Chondrocyte (in vitro differentiated cells): ENCODE measurements around the gene ZNF225. TPM values are rescaled to one million over a fixed set of nuclear protein-coding genes. Genes with fewer than 3 reads are reported as not detected.

ENCODE experiments used
- DNase-seq: peaks from one replicate; pipeline ENCODE4 v3.0.0; 2021; ENCODE audit warnings: mixed read lengths, low spot score
- H3K27ac Mint-ChIP-seq: one replicate; pipeline ENCODE4 v1.8.0; 2021; ENCODE audit warnings: mild to moderate bottlenecking, moderate library complexity, mixed read lengths; ENCODE audit not compliant: unreplicated experiment
- H3K27me3 Mint-ChIP-seq: 2 replicates; pipeline ENCODE4 v1.8.0; 2021; ENCODE audit warnings: low read depth, mixed read lengths
- H3K36me3 Mint-ChIP-seq: 2 replicates; pipeline ENCODE4 v1.8.0; 2021; ENCODE audit warnings: low read depth, mixed read lengths
- H3K4me1 Mint-ChIP-seq: 2 replicates; pipeline ENCODE4 v1.8.0; 2021; ENCODE audit warnings: low read depth, mild to moderate bottlenecking, mixed read lengths
- H3K4me3 Mint-ChIP-seq: one replicate; pipeline ENCODE4 v1.8.0; 2021; ENCODE audit warnings: mild to moderate bottlenecking, moderate library complexity, mixed read lengths; ENCODE audit not compliant: unreplicated experiment
- H3K9me3 Mint-ChIP-seq: 2 replicates; pipeline ENCODE4 v1.8.0; 2021; ENCODE audit warnings: low read depth, mixed read lengths
- CTCF ChIP-seq: fragments of 200-600 bp; sonication (generic); IDR thresholded peaks from 2 replicates; pipeline ENCODE4 v1.5.0; 2021; ENCODE audit warnings: antibody characterized with exemption, mild to moderate bottlenecking, moderate library complexity
- total RNA-seq: library from RNA; stranded (reverse); gene quantifications from 3 replicates; pipeline ENCODE4 v1.2.1, GENCODE V29; 2021

Gene ZNF225
- total RNA-seq, 1 donor from 2014 or later, result 5.2 TPM

GRCh38 chr19:44182145-44182544, 68.9 kb downstream of the ZNF225 start:
- peaks cover 42% of the 10 kb centered on the region for H3K9me3 Mint-ChIP-seq
- H3K4me3 Mint-ChIP-seq, result no peak overlapping the region
- no peaks in the 10 kb centered on the region for H3K27me3 Mint-ChIP-seq
- no peak for DNase-seq
- H3K36me3 Mint-ChIP-seq, result peaks cover 10% of the 10 kb centered on the region
- TF ChIP-seq CTCF, result no peak
- no peaks in the 10 kb centered on the region for H3K4me1 Mint-ChIP-seq
- H3K27ac Mint-ChIP-seq, result no peak overlapping the region

Other genes starting within 250 kb of the ZNF225 start
- 5.1 to 9.4 TPM (median 6.1 TPM) in 3 replicates for gene ZNF404, start 229.4 kb upstream of the ZNF225 start, total RNA-seq
- 14.4 to 18.8 TPM (median 15.5 TPM) in 3 replicates for gene ZNF45, start 178.1 kb upstream of the ZNF225 start, total RNA-seq
- 7.9 to 9.2 TPM (median 8.7 TPM) in 3 replicates for gene ZNF221, start 162.2 kb upstream of the ZNF225 start, total RNA-seq
- gene ZNF155, start 129.2 kb upstream of the ZNF225 start, total RNA-seq, result 6.6 to 9.9 TPM (median 9.3 TPM) in 3 replicates
- gene ZNF230, start 110.4 kb upstream of the ZNF225 start, total RNA-seq, result 2.2 to 3.9 TPM (median 3.3 TPM) in 3 replicates
- gene ZNF222, start 88.0 kb upstream of the ZNF225 start, total RNA-seq, result 5.8 to 8.5 TPM (median 6.3 TPM) in 3 replicates
- 2.5 to 6.5 TPM (median 5.2 TPM) in 3 replicates for gene ZNF223, start 61.4 kb upstream of the ZNF225 start, total RNA-seq
- gene ZNF284, start 41.2 kb upstream of the ZNF225 start, total RNA-seq, result 3.2 to 4.3 TPM (median 4.1 TPM) in 3 replicates
- gene ZNF224, start 19.0 kb upstream of the ZNF225 start, total RNA-seq, result 18.1 to 22.7 TPM (median 20.2 TPM) in 3 replicates
- gene ZNF234, start 28.2 kb downstream of the ZNF225 start, total RNA-seq, result 14.0 to 19.5 TPM (median 14.4 TPM) in 3 replicates
- 20.5 to 34.2 TPM (median 25.0 TPM) in 3 replicates for gene ZNF226, start 51.7 kb downstream of the ZNF225 start, total RNA-seq
- 12.2 to 20.2 TPM (median 15.2 TPM) in 3 replicates for gene ZNF227, start 99.1 kb downstream of the ZNF225 start, total RNA-seq
- 1.8 to 3.4 TPM (median 2.1 TPM) in 3 replicates for gene ZNF233, start 146.5 kb downstream of the ZNF225 start, total RNA-seq
- 6.7 to 7.4 TPM (median 7.4 TPM) in 3 replicates for gene ZNF235, start 191.6 kb downstream of the ZNF225 start, total RNA-seq
- gene ZNF112, start 243.3 kb downstream of the ZNF225 start, total RNA-seq, result 4.9 to 7.1 TPM (median 6.9 TPM) in 3 replicates